Bone marrow (tissue), 2 donors: ENCODE results near the gene ZNF157.
"Not testable (repeated sequence)": the region's sequence is repeated elsewhere in the genome, so short reads cannot be mapped to it uniquely, and the experiment has no call there.

Experiments
- DNase-seq, 2 donors: peaks; one replicate each; lab custom pipeline; 2025; lab: John Stamatoyannopoulos, UW

Gene ZNF157

GRCh38 chrX:47370278-47370677 is at the start of gene ZNF157:
Gene ZNF157, plus strand, starts transcription at chrX:47370578. Its CDS starts 91 bp downstream, at chrX:47370669.
- no peak for DNase-seq

DNA sequence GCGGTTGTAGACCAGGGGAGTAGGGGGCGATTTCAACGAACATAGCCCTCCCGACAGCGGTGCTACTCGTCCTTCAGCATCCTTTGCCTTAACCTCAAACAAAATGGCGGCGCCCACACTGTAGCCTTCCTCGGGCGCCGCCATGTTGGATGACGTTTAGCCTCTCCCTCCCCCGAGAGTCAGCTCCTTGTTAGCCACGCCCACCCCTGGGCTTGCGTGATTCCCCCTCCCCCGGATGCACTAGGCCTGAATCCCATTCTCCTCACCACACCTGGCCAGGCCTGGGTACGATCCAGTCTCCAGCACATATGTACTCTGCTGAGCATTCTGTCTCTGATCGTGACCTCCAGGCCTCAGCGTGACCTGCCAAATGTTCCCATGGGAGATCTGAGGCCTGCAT is 49.0 kb upstream of the ZNF157 start:
- no peak for DNase-seq

GRCh38 chrX:47321823-47322371 is 48.5 kb upstream of the ZNF157 start:
- DNase-seq, result no peak

GRCh38 chrX:47327902-47328301 is 42.5 kb upstream of the ZNF157 start:
- no peak for DNase-seq

DNA sequence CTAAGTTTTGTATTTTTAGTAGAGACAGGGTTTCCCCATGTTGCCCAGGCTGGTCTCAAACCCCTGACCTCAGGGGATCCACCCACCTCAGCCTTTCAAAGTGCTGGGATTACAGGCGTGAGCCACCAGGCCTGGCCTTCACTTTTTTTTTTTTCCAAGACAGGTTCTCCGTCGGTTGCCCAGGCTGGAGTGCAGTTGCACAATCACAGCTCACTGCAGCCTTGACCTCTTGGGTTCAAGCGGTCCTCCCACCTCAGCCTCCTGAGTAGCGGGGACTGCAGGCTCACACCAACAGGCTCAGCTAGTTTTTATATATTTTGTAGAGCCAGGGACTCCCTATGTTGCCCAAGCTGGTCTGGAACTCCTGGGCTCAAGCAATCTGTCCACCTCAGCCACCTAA is 37.6 kb upstream of the ZNF157 start:
- DNase-seq, result not testable (repeated sequence)

DNA sequence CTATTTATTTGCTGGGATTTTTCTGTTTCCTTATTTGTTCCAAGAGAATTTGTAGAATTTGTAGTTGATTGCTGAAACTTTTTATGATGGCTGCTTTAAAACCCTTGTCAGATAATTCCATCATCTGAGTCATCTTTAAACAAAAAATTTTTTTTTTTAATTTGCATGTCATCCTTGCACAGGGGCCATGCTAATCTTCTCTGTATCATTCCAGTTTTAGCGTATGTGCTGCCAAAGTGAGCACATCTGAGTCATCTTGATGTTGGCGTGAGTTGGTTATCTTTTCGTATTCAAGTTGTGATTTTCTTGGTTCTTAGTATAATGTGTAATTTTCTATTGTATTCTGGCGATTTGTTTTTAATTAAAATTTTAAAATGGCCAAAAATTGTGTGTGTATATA is 18.7 kb upstream of the ZNF157 start:
- no peak for DNase-seq

GRCh38 chrX:47358387-47359065 is 11.9 kb upstream of the ZNF157 start:
- peak in 1 of 2 donors; percentile 11 for DNase-seq

DNA sequence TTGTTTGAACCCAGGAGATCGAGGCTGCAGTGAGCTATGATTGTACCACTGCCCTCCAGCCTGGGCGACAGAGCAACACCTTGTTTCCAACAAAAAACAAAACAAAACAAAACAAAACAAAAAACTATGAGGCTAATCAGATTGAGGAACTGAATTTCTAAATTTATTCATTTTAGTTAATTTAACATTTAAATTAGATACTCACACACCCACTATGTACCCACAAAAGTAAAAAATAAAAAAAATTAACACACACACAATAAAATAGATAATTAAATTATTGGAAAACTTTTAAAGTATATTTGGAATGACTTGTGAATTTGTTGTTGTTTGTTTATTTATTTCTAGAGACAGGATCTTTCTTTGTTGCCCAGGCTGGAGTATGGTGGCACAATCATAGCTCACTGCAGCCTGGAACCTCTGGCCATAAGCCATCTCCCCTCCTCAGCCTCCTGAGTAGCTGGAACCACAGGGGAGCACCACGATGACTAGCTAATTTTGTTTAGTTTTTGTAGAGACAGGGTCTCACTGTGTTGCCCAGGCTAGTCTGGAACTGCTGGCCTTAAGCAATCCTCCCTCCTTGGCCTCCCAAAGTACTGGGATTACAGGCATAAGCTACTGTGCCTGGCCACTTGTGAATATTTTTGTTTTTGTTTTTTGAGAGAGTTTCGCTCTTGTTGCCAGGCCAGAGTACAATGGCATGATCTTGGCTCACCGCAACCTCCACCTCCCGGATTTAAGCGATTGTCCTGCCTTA is 9.8 kb upstream of the ZNF157 start:
- no peak for DNase-seq

GRCh38 chrX:47361538-47362511 is 8.6 kb upstream of the ZNF157 start:
- peak in 1 of 2 donors; percentile 62 for DNase-seq

- peak; percentile 1 to 62 for DNase-seq
Measured at GRCh38 chrX:47366041-47366722, 4.2 kb upstream of the ZNF157 start.

GRCh38 chrX:47373198-47373597 is 2.8 kb downstream of the ZNF157 start:
- no peak for DNase-seq

DNA sequence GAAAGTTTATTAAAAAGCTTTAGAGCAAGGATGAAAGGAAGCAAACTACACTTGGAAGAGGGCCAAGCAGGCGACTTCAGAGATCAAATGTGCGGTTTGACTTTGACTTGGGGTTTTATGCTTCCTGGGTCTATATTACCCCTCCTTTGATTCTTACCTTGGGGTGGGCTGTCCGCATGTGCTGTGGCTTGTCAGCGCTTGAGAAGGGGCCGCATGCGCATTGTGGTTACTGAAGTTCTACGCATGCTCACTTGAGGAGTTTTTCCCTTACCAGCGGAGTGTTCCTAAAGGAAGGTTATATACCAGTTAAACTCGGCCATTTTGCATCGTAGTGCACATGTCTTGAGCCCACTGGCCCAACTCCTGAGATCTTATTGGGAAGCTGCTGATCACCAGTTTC is 9.9 kb downstream of the ZNF157 start:
- peak; percentile 1 to 33 for DNase-seq

DNA sequence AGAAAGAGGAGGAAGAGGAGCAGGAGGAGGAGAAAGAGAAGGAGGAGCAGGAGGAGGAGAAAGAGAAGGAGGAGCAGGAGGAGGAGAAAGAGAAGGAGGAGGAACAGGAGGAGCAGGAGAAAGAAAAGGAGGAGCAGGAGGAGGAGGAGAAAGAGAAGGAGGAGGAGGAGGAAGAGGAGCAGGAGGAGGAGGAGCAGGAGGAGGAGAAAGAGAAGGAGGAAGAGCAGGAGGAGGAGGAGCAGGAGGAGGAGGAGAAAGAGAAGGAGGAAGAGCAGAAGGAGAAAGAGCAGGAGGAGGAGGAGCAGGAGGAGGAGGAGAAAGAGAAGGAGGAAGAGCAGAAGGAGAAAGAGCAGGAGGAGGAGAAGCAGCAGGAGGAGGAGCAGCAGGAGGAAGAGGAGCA is 10.5 kb downstream of the ZNF157 start:
- DNase-seq, result not testable (repeated sequence)

DNA sequence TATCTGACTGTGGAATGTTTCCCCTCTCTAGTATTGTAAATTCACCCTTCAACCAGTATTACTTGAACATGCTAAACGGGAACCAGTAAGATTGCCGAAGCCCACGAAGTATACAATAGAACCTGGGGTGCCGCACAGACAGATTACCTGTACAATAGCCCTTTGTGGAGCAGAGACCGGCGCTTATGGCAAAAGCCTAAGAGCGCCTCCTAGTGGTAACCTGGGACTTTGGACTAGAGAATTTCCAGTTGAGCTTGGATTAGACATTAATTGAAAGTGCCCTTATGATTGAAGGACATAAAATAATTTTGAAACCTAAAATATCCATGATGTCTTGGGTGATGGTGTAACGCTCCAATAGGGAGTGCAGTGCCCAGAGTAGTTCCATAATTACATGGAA is 14.1 kb downstream of the ZNF157 start:
- peak; percentile 0 to 25 for DNase-seq

DNA sequence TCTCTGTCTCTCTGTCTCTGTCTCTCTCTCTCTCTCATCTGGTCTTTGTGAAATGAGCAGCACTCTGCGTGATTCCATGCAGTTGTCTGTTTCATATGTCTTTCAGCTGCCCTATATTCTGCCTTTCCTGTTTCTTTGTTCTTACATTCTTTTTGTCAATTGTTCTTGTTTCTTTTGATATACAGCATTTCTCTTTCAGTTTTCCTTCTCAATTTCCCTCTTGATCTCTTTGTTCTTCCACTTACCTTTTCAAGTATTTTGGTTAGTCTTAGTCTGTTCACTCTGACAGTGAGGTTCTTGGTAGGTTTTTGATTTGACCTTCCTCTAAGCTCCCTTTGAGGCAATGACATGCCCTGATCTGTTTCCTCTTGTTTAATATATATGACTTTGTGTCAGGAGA is 20.4 kb downstream of the ZNF157 start:
- no peak for DNase-seq

GRCh38 chrX:47413179-47413594 is 42.8 kb downstream of the ZNF157 start:
- DNase-seq, result no peak

- DNase-seq, result no peak
Measured at GRCh38 chrX:47420265-47420664, 49.9 kb downstream of the ZNF157 start.

GRCh38 chrX:47420962-47421361 is 50.6 kb downstream of the ZNF157 start:
- no peak for DNase-seq

DNA sequence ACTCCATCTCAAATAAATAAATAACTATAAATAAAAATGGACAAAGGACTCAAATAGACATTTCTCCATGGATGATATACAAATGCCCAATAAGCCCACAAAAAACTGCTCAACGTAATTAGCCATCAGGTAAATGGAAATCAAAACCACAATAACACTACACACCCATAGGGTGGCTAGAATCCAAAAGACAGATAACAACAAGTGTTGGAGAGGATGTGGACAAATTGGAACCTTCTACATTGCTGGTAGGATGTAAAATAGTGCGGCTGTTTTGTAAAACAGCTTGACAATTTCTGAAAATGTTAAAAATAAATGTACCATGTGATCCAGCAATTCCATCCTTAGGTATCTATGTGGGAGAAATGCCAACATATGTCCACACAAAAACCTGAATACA is 52.1 kb downstream of the ZNF157 start:
- DNase-seq, result no peak

DNA sequence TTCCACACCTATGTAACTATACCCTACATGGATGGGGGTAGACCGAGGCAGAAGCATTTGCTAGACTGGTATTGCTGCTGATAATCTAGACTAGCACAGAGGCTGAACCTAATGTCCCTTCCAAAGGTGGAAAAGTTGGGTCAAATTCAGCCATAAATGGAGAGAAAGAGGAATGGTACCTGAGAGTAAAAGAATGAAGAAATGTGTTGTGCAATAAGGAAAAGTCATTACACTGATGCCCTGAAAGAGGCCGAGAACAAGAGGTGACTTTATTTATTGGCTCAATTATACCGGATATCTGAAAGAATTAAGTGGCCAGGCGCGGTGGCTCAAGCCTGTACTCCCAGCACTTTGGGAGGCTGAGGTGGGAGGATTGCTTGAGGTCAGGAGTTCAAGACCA is 60.5 kb downstream of the ZNF157 start:
- DNase-seq, result no peak

DNA sequence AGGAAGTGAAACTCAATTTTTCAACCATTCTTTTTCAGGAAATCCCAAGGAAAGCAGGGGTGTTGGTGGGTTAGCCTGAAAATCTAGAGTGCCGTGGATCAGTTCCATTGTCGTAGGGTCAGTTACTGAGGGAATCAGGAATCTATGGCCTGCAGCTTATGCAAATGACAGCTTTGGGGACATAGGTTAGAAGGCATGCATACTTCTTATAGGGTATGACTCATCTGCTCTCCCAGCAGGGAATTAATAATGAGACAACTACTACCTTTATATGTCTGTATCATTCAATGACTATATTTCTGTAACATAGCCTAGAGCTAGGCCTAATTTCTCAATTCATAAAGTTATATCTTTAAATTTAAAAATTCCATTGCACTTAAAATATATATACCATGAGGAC is 76.1 kb downstream of the ZNF157 start:
- DNase-seq, result no peak
